Uterus (tissue), 2 donors: ENCODE results near the gene TXN2.

ENCODE experiments used
- POLR2A ChIP-seq, 2 donors: fragments of 450-650 bp; IDR thresholded peaks; one replicate each; pipeline ENCODE4 v1.6.1; 2016; ENCODE audit warnings: antibody characterized with exemption in 2 of 2, mild to moderate bottlenecking in 1 of 2, moderate library complexity in 1 of 2
- TF ChIP-seq, protein P1 (sequence below), 4 experiments: fragments of 200-600 bp in 2 of 4; fragments of 450-650 bp in 2 of 4; sonication (generic) in 2 of 4; IDR thresholded peaks; one replicate each; pipeline ENCODE4 v1.5.1; 2016 to 2019; ENCODE audit warnings: antibody characterized with exemption in 4 of 4, mild to moderate bottlenecking in 2 of 4, moderate library complexity in 1 of 4

GRCh38 chr22:36423461-36424404 lies 57.7 kb downstream of the TXN2 start:
- TF ChIP-seq, protein P1, sequence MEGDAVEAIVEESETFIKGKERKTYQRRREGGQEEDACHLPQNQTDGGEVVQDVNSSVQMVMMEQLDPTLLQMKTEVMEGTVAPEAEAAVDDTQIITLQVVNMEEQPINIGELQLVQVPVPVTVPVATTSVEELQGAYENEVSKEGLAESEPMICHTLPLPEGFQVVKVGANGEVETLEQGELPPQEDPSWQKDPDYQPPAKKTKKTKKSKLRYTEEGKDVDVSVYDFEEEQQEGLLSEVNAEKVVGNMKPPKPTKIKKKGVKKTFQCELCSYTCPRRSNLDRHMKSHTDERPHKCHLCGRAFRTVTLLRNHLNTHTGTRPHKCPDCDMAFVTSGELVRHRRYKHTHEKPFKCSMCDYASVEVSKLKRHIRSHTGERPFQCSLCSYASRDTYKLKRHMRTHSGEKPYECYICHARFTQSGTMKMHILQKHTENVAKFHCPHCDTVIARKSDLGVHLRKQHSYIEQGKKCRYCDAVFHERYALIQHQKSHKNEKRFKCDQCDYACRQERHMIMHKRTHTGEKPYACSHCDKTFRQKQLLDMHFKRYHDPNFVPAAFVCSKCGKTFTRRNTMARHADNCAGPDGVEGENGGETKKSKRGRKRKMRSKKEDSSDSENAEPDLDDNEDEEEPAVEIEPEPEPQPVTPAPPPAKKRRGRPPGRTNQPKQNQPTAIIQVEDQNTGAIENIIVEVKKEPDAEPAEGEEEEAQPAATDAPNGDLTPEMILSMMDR (IDR thresholded peaks at IDR 0.05): no peak
- TF ChIP-seq POLR2A (IDR thresholded peaks at IDR 0.05): no peak
